H9 (cell line): ENCODE data around the gene TMPRSS2. TPM values are rescaled to one million over a fixed set of nuclear protein-coding genes. Genes with fewer than 3 reads are reported as not detected.

ENCODE experiments used
- DNase-seq: peaks from one replicate; pipeline ENCODE4 v3.0.0-alpha.2; 2017
- H2AFZ ChIP-seq: one replicate; pipeline ENCODE4 v1.6.1; 2013; ENCODE audit warnings: mild to moderate bottlenecking, low read length, control low read depth, moderate library complexity
- H2AK5ac ChIP-seq: 2 replicates; pipeline ENCODE4 v1.6.1; 2013; ENCODE audit warnings: low read length, control low read depth, mixed read lengths; ENCODE audit not compliant: insufficient read length
- H2BK120ac ChIP-seq: one replicate; pipeline ENCODE4 v1.6.1; 2013; ENCODE audit warnings: low read depth, mild to moderate bottlenecking, low read length, control low read depth, inconsistent platforms; ENCODE audit not compliant: poor library complexity, severe bottlenecking
- H2BK12ac ChIP-seq: 2 replicates; pipeline ENCODE4 v1.6.1; 2013; ENCODE audit warnings: low read length, control low read depth, mixed read lengths, low read depth; ENCODE audit not compliant: insufficient read length
- H2BK15ac ChIP-seq: 2 replicates; pipeline ENCODE4 v1.6.1; 2013; ENCODE audit warnings: low read depth, low read length, control low read depth
- H2BK20ac ChIP-seq: one replicate; pipeline ENCODE4 v1.6.1; 2013; ENCODE audit warnings: low read depth, mild to moderate bottlenecking, low read length, control low read depth, inconsistent platforms; ENCODE audit not compliant: poor library complexity, severe bottlenecking
- H2BK5ac ChIP-seq: 2 replicates; pipeline ENCODE4 v1.6.1; 2013; ENCODE audit warnings: low read length, control low read depth, mixed read lengths; ENCODE audit not compliant: insufficient read length
- H3K14ac ChIP-seq: 2 replicates; pipeline ENCODE4 v1.6.1; 2013; ENCODE audit warnings: low read length, control low read depth; ENCODE audit not compliant: insufficient read depth
- H3K18ac ChIP-seq: 2 replicates; pipeline ENCODE4 v1.6.1; 2013; ENCODE audit warnings: low read depth, mild to moderate bottlenecking, mixed read lengths, low read length, control low read depth; ENCODE audit not compliant: insufficient read length
- H3K23ac ChIP-seq: 2 replicates; pipeline ENCODE4 v1.6.1; 2013; ENCODE audit warnings: low read length, control low read depth, mixed read lengths, low read depth; ENCODE audit not compliant: insufficient read length
- H3K23me2 ChIP-seq: 2 replicates; pipeline ENCODE4 v1.6.1; 2013; ENCODE audit warnings: low read depth, mild to moderate bottlenecking, mixed read lengths, low read length, control low read depth; ENCODE audit not compliant: insufficient read length, poor library complexity, severe bottlenecking
- H3K27ac ChIP-seq: 2 replicates; pipeline ENCODE4 v1.5.1; 2013; ENCODE audit warnings: low read length, control low read depth, mixed read lengths, low read depth; ENCODE audit not compliant: insufficient read length
- H3K27me3 ChIP-seq: 2 replicates; pipeline ENCODE4 v1.6.1; 2013; ENCODE audit warnings: low read length, control low read depth, inconsistent platforms; ENCODE audit not compliant: insufficient read depth
- H3K4ac ChIP-seq: 2 replicates; pipeline ENCODE4 v1.6.1; 2013; ENCODE audit warnings: low read depth, mild to moderate bottlenecking, control low read depth, inconsistent platforms, low read length, moderate library complexity
- H3K4me1 ChIP-seq: 2 replicates; pipeline ENCODE4 v1.6.1; 2013; ENCODE audit warnings: low read length, control low read depth, inconsistent platforms; ENCODE audit not compliant: insufficient read depth
- H3K4me2 ChIP-seq: 2 replicates; pipeline ENCODE4 v1.6.1; 2013; ENCODE audit warnings: low read length, control low read depth, mixed read lengths; ENCODE audit not compliant: insufficient read length, insufficient read depth
- H3K56ac ChIP-seq: 2 replicates; pipeline ENCODE4 v1.6.1; 2013; ENCODE audit warnings: low read depth, mild to moderate bottlenecking, mixed read lengths, low read length, control low read depth; ENCODE audit not compliant: insufficient read length
- H3K79me1 ChIP-seq: 2 replicates; pipeline ENCODE4 v1.6.1; 2013; ENCODE audit warnings: low read depth, mild to moderate bottlenecking, moderate library complexity, low read length, control low read depth, inconsistent platforms; ENCODE audit not compliant: insufficient read depth, poor library complexity, severe bottlenecking
- H3K79me2 ChIP-seq: 2 replicates; pipeline ENCODE4 v1.6.1; 2013; ENCODE audit warnings: low read length, control low read depth, inconsistent platforms; ENCODE audit not compliant: insufficient read depth
- H3K9ac ChIP-seq: 2 replicates; pipeline ENCODE4 v1.6.1; 2013; ENCODE audit warnings: low read length, control low read depth, mixed read lengths; ENCODE audit not compliant: insufficient read length; ENCODE audit errors: extremely low read depth
- H3K9me3 ChIP-seq: one replicate; pipeline ENCODE4 v1.6.1; 2013; ENCODE audit warnings: low read depth, low read length, inconsistent platforms; ENCODE audit not compliant: control insufficient read depth
- H3T11ph ChIP-seq: one replicate; pipeline ENCODE4 v1.6.1; 2013; ENCODE audit warnings: mild to moderate bottlenecking, low read length, control low read depth, inconsistent platforms
- H4K20me1 ChIP-seq: one replicate; pipeline ENCODE4 v1.6.1; 2013; ENCODE audit not compliant: control insufficient read depth, insufficient read length, insufficient read depth
- H4K5ac ChIP-seq: 2 replicates; pipeline ENCODE4 v1.6.1; 2013; ENCODE audit warnings: low read depth, mild to moderate bottlenecking, mixed read lengths, low read length, control low read depth; ENCODE audit not compliant: insufficient read length
- H4K8ac ChIP-seq: replicated peaks from 2 replicates; pipeline ENCODE4 v1.6.1; 2013; ENCODE audit warnings: low read length, control low read depth, mixed read lengths, low read depth; ENCODE audit not compliant: insufficient read length
- H4K91ac ChIP-seq: 2 replicates; pipeline ENCODE4 v1.6.1; 2013; ENCODE audit warnings: low read depth, mild to moderate bottlenecking, moderate library complexity, mixed read lengths, low read length, control low read depth; ENCODE audit not compliant: insufficient read length
- H3K27ac Mint-ChIP-seq, 3 experiments: 2 replicates in 2 of 3; 3 replicates in 1 of 3; pipeline ENCODE4 v1.8.0; 2020 to 2021; ENCODE audit warnings: mixed read lengths in 3 of 3, mild to moderate bottlenecking in 1 of 3, moderate library complexity in 1 of 3
- H3K27me3 Mint-ChIP-seq: 2 replicates; pipeline ENCODE4 v1.8.0; 2021; ENCODE audit warnings: low read depth, mild to moderate bottlenecking, moderate library complexity, mixed read lengths
- H3K36me3 Mint-ChIP-seq, 3 experiments: 2 replicates in 2 of 3; 3 replicates in 1 of 3; pipeline ENCODE4 v1.8.0; 2020 to 2021; ENCODE audit warnings: low read depth in 3 of 3, mixed read lengths in 3 of 3; ENCODE audit not compliant: insufficient read depth in 1 of 3
- H3K4me1 Mint-ChIP-seq, 2 experiments: 2 replicates each; pipeline ENCODE4 v1.8.0; 2020; ENCODE audit warnings: mixed read lengths in 2 of 2
- H3K4me3 Mint-ChIP-seq, 2 experiments: 2 replicates in 1 of 2; 3 replicates in 1 of 2; pipeline ENCODE4 v1.8.0; 2020 to 2021; ENCODE audit warnings: mild to moderate bottlenecking in 2 of 2, mixed read lengths in 2 of 2, moderate library complexity in 1 of 2
- H3K9me3 Mint-ChIP-seq, 2 experiments: 2 replicates in 1 of 2; 3 replicates in 1 of 2; pipeline ENCODE4 v1.8.0; 2020; ENCODE audit warnings: mild to moderate bottlenecking in 2 of 2, mixed read lengths in 2 of 2, moderate library complexity in 1 of 2
- WGBS: extraction: QIAGEN DNeasy Blood & Tissue Kit; methylation state at CpG from one replicate; pipeline ENCODE4 v1.1.7; 2013; ENCODE audit warnings: missing lambda C conversion rate, low lambda C conversion rate, mixed read lengths; ENCODE audit not compliant: insufficient read length; ENCODE audit errors: extremely low coverage; 5-methylcytosine and 5-hydroxymethylcytosine counted together
- total RNA-seq: library from RNA; stranded (reverse); gene quantifications from 2 replicates; pipeline ENCODE4 v1.2.1, GENCODE V29; 2021
- TF ChIP-seq, protein P1 (sequence below): fragments of 200-600 bp; sonication (generic); conservative IDR thresholded peaks from 3 replicates; pipeline ENCODE4 v1.8.0; 2021; ENCODE audit warnings: antibody characterized with exemption, mild to moderate bottlenecking

TMPRSS2 gene
- total RNA-seq, 1 experiment from 2014 or later, result 12.1 TPM

DNA sequence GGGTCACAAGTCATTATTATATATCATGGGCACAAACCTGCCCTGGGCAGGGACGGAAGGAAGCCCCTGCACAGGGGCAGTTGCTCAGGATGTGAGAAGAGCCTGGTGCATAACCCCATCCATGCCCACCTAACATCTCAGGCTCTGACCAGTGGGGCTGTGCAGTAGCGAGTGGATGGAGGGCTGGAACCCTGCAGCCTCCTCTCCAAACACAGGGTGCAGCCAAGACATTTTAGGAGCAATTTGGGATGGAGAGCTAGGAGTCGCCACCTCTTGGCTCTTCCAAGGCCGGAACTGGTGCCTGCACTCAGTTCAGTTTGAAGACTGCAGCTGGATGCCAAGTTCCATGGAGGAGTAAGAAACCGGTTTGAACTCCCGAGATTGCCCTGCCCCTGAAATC is 79.1 kb downstream of the TMPRSS2 start:
- Histone ChIP-seq H2BK15ac (no peak overlapping the region), H4K20me1 (no peaks in the 10 kb centered on the region), H3T11ph (no peak overlapping the region), H2BK120ac (no peak overlapping the region), H3K14ac (no peak overlapping the region), H3K79me1 (no peaks in the 10 kb centered on the region), H3K18ac (no peak overlapping the region), H3K9ac (no peak overlapping the region), H3K27ac (no peak overlapping the region), H3K23me2 (peaks cover 7% of the 10 kb centered on the region), H2AK5ac (no peak overlapping the region), H3K4ac (no peak overlapping the region), H3K56ac (no peak overlapping the region), H4K5ac (no peak overlapping the region), H3K9me3 (no peaks in the 10 kb centered on the region), H3K4me1 (peaks cover 5% of the 10 kb centered on the region; the same call in 1 of the 2 replicates), H2BK20ac (no peak overlapping the region), H3K27me3 (peaks cover 2% of the 10 kb centered on the region; the same call in 1 of the 2 replicates), H4K8ac (no peak overlapping the region), H2BK5ac (no peak overlapping the region), H2AFZ (no peak overlapping the region), H3K4me2 (no peak overlapping the region), H3K23ac (no peak overlapping the region), H3K79me2 (no peaks in the 10 kb centered on the region), H2BK12ac (no peak overlapping the region), H4K91ac (no peak overlapping the region)
- no CpG with 5 or more reads among the region's 6 CpGs for WGBS
- H3K27ac Mint-ChIP-seq, result no peak overlapping the region
- H3K36me3 Mint-ChIP-seq, result peaks cover 0 to 8% (median 0%) of the 10 kb centered on the region in 3 experiments; a peak in 1 of 7 replicates
- no peak overlapping the region for H3K4me3 Mint-ChIP-seq
- TF ChIP-seq, protein P1, sequence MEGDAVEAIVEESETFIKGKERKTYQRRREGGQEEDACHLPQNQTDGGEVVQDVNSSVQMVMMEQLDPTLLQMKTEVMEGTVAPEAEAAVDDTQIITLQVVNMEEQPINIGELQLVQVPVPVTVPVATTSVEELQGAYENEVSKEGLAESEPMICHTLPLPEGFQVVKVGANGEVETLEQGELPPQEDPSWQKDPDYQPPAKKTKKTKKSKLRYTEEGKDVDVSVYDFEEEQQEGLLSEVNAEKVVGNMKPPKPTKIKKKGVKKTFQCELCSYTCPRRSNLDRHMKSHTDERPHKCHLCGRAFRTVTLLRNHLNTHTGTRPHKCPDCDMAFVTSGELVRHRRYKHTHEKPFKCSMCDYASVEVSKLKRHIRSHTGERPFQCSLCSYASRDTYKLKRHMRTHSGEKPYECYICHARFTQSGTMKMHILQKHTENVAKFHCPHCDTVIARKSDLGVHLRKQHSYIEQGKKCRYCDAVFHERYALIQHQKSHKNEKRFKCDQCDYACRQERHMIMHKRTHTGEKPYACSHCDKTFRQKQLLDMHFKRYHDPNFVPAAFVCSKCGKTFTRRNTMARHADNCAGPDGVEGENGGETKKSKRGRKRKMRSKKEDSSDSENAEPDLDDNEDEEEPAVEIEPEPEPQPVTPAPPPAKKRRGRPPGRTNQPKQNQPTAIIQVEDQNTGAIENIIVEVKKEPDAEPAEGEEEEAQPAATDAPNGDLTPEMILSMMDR, result no peak
- H3K4me1 Mint-ChIP-seq, result peaks cover 25 to 28% of the 10 kb centered on the region in 2 experiments
- no peak for DNase-seq
- H3K27me3 Mint-ChIP-seq, result peaks cover 40% of the 10 kb centered on the region
- H3K9me3 Mint-ChIP-seq, result no peaks in the 10 kb centered on the region; a peak in 1 of 5 replicates
